ENCODE data around the gene MYO16. TPM values are rescaled to one million over a fixed set of nuclear protein-coding genes. Genes with fewer than 3 reads are reported as not detected.

MYO16 gene
- total RNA-seq, 1 donor = not detected

- Histone ChIP-seq H3K79me2 (ENCODE audit: insufficient read depth, low read length) (no peaks in the 10 kb centered on the region), H2AFZ (ENCODE audit: low read length) (no peak overlapping the region), H3K36me3 (ENCODE audit: insufficient read depth, low read length) (no peaks in the 10 kb centered on the region), H3K4me1 (ENCODE audit: insufficient read depth, low read length) (no peaks in the 10 kb centered on the region), H3K27me3 (ENCODE audit: insufficient read depth, low read length) (peaks cover 26% of the 10 kb centered on the region), H4K20me1 (ENCODE audit: insufficient read depth, low read length) (no peaks in the 10 kb centered on the region), H3K4me3 (ENCODE audit: insufficient read depth, low read length) (peak overlapping the region; percentile 7), H3K9me3 (ENCODE audit: low read depth, low read length) (no peaks in the 10 kb centered on the region), H3K4me2 (ENCODE audit: insufficient read depth, low read length) (no peak overlapping the region), H3K27ac (ENCODE audit: low read depth, low read length) (no peak overlapping the region)
- peak; percentile 75 for DNase-seq (ENCODE audit: insufficient read length, low spot score, missing footprints)
- TF ChIP-seq CTCF (IDR thresholded peaks at IDR 0.05; ENCODE audit: extremely low read depth, low read depth, low read length) = no peak
These were observed 511.3 kb downstream of the MYO16 start for GRCh38 chr13:109140479-109141349.

GRCh38 chr13:109141706-109142105, 512.3 kb downstream of the MYO16 start:
- no peak for DNase-seq (ENCODE audit: insufficient read length, low spot score, missing footprints)
- H4K20me1 ChIP-seq (ENCODE audit: insufficient read depth, low read length) = no peaks in the 10 kb centered on the region
- no peak overlapping the region for H2AFZ ChIP-seq (ENCODE audit: low read length)
- no peaks in the 10 kb centered on the region for H3K9me3 ChIP-seq (ENCODE audit: low read depth, low read length)
- H3K27me3 ChIP-seq (ENCODE audit: insufficient read depth, low read length) = peaks cover 26% of the 10 kb centered on the region
- no peak overlapping the region for H3K4me3 ChIP-seq (ENCODE audit: insufficient read depth, low read length)
- H3K4me2 ChIP-seq (ENCODE audit: insufficient read depth, low read length) = no peak overlapping the region
- no peaks in the 10 kb centered on the region for H3K4me1 ChIP-seq (ENCODE audit: insufficient read depth, low read length)
- H3K79me2 ChIP-seq (ENCODE audit: insufficient read depth, low read length) = no peaks in the 10 kb centered on the region
- no peak overlapping the region for H3K27ac ChIP-seq (ENCODE audit: low read depth, low read length)
- no peaks in the 10 kb centered on the region for H3K36me3 ChIP-seq (ENCODE audit: insufficient read depth, low read length)
- no peak for TF ChIP-seq CTCF (IDR thresholded peaks at IDR 0.05; ENCODE audit: extremely low read depth, low read depth, low read length)

- peak; percentile 68 for DNase-seq (ENCODE audit: insufficient read length, low spot score, missing footprints)
- no peaks in the 10 kb centered on the region for H3K9me3 ChIP-seq (ENCODE audit: low read depth, low read length)
- no peak overlapping the region for H3K4me2 ChIP-seq (ENCODE audit: insufficient read depth, low read length)
- no peak overlapping the region for H2AFZ ChIP-seq (ENCODE audit: low read length)
- no peak for TF ChIP-seq CTCF (IDR thresholded peaks at IDR 0.05; ENCODE audit: extremely low read depth, low read depth, low read length)
- no peak overlapping the region for H3K4me3 ChIP-seq (ENCODE audit: insufficient read depth, low read length)
- H3K27ac ChIP-seq (ENCODE audit: low read depth, low read length) = no peak overlapping the region
- no peaks in the 10 kb centered on the region for H3K79me2 ChIP-seq (ENCODE audit: insufficient read depth, low read length)
- peaks cover 4% of the 10 kb centered on the region for H3K4me1 ChIP-seq (ENCODE audit: insufficient read depth, low read length)
- peaks cover 26% of the 10 kb centered on the region for H3K27me3 ChIP-seq (ENCODE audit: insufficient read depth, low read length)
- H3K36me3 ChIP-seq (ENCODE audit: insufficient read depth, low read length) = no peaks in the 10 kb centered on the region
- no peaks in the 10 kb centered on the region for H4K20me1 ChIP-seq (ENCODE audit: insufficient read depth, low read length)
These were observed 515.5 kb downstream of the MYO16 start for GRCh38 chr13:109144693-109145437.

GRCh38 chr13:109145631-109146030, 516.2 kb downstream of the MYO16 start:
- Histone ChIP-seq H3K79me2 (ENCODE audit: insufficient read depth, low read length) (no peaks in the 10 kb centered on the region), H3K4me1 (ENCODE audit: insufficient read depth, low read length) (peaks cover 4% of the 10 kb centered on the region)
- peak; percentile 92 for TF ChIP-seq CTCF (IDR thresholded peaks at IDR 0.05; ENCODE audit: extremely low read depth, low read depth, low read length)

More at GRCh38 chr13:109145631-109146030, 516.2 kb downstream of the MYO16 start:
- Histone ChIP-seq H4K20me1 (ENCODE audit: insufficient read depth, low read length) (no peaks in the 10 kb centered on the region), H3K9me3 (ENCODE audit: low read depth, low read length) (no peaks in the 10 kb centered on the region), H3K4me3 (ENCODE audit: insufficient read depth, low read length) (no peak overlapping the region), H3K4me2 (ENCODE audit: insufficient read depth, low read length) (no peak overlapping the region), H3K27ac (ENCODE audit: low read depth, low read length) (no peak overlapping the region), H2AFZ (ENCODE audit: low read length) (no peak overlapping the region), H3K27me3 (ENCODE audit: insufficient read depth, low read length) (peaks cover 23% of the 10 kb centered on the region), H3K36me3 (ENCODE audit: insufficient read depth, low read length) (no peaks in the 10 kb centered on the region)
- peak; percentile 90 for DNase-seq (ENCODE audit: insufficient read length, low spot score, missing footprints)

Measured in osteoblast (primary cell).